DMS79 (cell line): ENCODE results near the gene TMEM273.

Experiments used
- DNase-seq: peaks from one replicate; lab custom pipeline; 2025; lab: John Stamatoyannopoulos, UW

Gene TMEM273

DNA sequence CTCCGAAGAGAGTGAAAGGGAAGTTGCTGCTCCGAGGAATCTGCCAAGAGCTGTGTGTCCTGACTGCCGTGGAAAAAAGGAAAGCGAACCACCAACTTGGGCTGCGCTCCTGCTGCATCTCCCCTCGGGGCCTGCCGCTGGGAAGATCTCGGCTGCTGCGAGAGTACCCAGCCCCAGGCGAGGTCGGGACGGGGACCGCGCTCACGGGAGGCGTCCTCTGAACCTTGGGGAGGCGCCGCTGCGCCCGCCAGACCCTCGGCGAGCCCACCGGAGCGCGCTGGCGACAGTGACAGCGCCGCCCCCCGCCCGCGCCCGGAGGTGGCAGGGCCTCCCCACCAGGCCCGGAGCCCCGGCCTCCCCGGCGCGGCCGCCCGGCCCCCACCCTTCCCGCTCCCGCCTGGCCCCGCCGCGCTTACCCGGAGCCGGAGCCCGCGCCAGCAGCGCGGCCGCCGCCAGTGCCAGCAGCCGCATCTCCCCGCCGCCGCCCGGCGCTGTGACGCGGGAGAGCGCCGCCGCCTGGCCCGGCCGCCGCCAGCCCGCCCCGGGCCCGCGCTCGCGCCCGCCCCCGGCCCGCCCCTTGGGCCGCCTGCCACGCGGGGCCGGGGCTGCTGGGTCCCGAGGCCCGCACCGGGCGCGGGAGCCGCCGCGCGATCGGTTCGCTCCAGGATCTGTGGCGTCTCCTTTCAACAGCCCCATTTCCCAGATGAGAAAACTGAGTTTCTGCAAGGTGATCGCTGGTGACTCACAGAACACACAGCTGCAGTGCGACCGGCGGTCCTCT, 73.0 kb downstream of the TMEM273 start, which contains the start of gene VSTM4:
TSS of gene VSTM4 (minus strand) at position 508 of the 781 bp plus-strand sequence. CDS start at position 471, 37 bp downstream.
- no peak for DNase-seq

DNA sequence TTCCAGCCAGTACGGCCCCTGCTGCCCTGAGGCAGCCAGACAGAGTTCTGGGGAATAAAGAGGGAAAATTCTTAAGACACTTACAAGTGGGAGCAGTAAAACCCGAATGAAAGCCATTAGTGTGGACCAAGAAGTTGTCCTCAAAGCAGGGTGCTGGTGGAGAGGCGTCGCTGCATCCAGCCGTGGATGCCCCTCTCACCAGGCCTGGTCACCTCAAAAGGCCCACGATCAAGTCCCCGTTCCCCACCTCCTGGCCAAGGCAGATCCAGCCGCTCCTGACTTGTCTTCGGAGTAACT, 73.5 kb downstream of the TMEM273 start:
- DNase-seq = no peak

DNA sequence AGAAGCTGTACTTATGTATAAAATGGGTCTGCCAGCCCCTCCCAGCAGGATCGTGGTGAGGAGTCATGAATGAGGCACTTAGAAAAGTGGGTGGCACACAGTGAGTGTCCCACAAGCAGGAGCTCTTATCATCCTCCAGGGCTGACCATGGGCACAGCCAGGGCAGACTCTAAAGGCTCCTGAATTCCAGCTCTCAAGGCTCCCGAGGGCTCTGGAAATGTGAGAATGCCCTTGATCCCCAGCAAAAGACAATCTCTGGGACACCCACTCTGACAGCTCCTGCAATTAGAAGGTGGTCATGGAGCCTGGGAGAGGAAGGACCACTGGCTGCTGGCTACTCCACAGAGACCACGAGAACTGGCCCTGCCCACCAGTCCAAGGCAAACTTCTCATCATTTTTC, 74.5 kb downstream of the TMEM273 start:
- no peak for DNase-seq

DNA sequence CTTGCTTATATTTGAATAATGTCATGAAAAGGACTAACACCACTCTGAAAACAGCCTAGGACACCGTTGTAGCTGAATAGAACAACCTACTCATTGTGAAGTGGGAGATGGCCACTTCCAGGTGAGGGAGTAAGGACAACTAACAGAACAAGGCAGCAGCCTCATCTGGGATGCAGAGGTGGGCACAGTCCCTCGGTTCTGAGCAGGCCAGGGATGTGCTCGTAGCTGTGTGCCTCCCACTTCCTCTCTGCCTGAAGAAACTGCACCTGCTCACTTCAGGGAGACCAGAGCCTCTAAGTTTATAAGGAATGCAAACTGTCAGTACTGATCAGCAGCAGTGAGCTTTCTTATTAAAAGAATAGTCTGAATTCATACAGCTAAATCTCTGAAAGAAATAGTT, 75.3 kb downstream of the TMEM273 start:
- no peak for DNase-seq

DNA sequence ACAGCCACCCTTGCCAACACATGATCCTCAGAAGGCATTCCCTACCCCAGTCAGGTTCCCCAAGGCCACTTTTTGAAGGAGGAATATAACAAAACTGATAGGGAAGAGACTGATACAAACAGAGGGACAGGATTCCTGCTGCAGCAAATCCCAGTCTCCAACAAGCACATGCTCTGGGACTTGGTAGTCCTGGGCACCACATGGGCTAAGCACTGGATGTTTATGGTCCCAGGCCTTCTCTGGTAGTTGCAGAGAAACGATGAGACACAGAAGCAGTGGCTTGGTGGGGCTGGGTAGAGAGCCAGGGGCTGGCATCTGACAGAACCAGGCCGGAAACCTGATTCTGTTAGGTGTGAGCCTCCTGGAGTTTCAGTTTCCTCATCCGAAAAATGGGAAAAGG, 76.1 kb downstream of the TMEM273 start:
- no peak for DNase-seq

DNA sequence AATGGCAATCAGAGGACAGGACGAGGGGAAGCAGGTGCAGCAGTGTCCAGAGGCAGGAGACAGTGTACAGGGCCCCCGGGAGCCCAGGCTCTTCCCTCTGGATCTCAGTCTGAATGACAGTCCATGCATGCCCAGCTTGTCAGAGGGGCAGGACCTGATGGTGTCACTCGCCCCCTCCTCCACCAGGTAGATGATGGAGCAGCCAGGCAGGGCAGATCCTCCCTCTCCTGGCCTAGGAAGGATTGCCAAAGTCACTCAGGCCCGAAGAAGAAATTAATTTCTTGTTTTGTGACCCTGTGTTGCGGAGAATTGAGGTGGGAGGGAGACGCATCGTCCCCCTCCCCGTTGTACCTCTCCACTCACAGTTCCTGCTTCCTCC, 76.9 kb downstream of the TMEM273 start:
- no peak for DNase-seq

DNA sequence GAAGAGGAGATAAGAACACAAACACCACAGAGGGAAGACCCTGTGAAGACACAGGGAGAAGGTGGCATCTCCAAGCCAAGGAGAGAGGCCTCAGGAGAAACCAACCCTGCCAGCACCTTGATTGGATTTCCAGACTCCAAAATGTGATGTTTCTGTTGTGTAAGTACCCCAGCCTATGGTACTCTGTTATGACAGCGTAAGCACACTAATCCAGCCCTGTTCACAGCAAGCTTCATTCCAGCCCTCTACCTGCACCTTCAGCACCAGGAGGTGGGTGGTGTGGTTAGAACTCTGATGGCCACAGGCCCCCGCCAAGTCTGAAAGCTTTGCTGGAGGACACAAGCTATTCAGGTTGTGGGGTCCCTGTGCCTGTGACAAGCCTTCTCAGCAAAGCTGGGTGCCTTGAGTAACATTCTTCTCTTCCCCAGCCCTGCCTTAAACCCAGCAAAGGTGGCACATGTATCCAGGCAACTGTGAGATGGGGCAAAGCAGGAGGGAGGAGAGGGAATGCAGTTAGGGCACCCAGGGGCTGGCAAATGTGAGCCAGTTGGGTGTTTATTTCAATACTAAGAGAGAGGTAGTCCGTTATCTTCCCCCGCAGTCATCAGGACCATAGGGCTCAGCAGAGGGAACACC, 77.4 kb downstream of the TMEM273 start:
- no peak for DNase-seq

DNA sequence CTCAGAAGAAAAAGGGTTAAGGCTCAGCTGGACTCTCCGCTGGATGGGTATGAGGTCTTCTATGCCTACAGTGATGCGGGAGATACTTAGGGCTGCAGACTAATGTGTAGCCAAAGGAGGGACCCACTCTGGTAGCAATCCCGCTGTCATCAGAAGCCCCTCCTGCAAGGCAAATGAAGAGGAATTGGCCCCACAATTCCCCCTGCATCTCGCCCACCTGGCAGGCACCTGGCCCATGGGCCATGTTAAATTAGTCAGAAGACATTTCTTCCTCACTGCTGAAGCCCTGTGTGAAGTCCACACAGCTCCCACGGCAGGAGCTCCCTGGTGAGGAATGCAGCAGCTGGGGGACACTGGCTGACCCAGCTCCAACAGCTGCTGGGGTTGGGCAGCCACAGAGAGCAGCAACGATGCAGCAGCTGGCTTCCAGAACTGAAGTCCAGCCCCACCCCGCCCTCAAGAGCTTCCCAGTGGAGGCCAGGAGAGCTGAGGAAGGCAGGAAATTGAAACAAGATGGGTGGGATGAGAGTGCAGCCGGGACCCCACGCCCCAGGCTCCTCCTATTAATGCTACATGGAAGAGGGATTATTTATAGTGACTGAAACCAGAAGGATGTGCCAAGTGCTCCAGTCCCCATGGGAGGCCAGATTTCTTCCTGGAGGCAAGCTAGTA, 78.4 kb downstream of the TMEM273 start:
- no peak for DNase-seq

DNA sequence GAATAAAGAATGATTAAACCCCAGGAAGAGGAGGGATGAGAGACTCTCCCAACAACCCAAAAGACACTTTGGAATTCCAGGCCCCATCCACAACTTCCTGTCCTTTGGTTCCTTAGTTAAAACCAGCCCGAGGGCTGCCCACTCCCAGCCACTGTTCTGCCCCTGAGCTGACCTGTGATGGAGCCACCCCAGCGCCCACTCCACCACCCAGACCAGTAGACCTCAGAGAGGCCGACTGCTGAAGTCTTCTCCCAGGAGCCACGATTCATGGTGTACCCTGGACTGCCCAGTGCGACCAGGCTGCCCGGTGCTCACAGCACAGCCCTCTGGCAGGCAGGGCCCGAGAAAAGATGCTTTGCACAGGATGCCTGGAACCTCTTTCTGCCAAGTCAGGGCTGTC, 79.5 kb downstream of the TMEM273 start:
- DNase-seq = no peak

DNA sequence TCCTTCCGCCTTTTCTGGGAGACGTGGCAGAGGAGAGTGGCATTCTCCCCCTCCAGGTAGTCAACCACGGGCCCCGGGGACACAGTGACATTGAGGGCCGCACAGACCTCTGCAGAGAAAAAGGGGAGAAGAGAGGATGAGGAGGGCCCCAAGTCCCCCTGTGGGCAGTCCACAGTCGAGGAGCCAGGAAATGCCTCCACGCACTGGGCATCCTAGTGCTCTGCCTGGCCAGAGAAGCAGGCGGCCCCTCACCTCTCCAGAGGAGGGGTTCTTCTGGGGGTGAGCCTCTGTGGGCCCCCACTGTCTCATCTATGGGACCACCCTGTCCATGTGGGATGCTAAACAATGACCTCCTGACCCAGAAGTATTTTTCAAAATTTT, 80.3 kb downstream of the TMEM273 start:
- no peak for DNase-seq

DNA sequence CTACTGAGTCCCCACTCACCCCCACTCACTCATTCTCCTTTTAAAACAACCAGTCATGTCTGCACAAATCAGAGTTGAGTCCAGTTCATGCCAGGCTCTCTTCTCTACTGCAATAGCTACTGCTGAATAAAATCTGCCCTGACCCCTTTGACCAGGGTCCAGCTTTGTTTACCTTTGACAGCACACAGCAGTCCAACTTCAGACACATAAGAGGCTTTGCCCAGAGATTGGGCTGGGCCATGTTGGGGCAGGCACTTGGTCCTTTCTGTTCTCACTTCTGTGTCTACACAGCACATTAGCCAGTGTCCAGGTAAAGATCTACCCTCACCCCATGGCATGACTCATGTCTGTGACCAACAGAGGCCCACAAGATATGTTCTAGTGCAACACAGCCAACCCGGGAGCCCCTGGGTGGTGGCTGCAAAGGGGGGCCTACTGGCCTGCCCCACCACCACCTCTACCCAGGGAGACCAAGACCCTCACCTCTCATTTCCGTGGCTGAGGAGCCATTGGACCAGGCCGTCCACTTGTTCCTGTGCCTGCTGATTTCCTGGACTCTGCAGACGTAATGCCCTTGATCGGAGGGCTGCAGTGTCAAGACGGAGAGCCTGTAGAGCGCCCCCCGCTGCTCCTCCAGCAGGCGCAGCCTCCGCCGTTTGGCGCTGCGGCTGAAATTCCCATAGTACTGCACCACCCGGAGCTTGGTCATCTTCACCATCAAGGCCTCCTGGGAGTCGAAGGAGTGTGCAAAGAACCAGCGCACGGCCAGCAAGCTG, 80.9 kb downstream of the TMEM273 start:
- DNase-seq = no peak

DNA sequence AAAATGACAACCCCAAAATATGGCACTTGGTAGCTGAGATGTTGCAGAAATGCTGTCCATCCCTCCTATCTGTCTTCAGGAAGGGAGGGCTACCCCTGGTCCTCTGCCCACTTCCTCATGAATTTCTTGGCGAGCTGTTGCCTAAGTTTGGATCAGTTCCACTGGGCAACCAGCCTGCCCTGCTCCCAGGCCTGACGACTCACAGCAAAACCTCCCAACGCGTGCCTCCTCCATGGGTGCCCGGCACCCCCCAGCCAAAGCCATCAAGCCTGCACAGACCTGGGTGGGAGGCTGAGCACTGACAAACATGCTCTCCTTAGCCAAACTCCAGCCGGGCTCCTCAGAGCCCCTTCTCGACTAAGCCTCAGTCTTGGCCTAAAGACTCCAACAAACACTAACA, 81.7 kb downstream of the TMEM273 start:
- DNase-seq = no peak

DNA sequence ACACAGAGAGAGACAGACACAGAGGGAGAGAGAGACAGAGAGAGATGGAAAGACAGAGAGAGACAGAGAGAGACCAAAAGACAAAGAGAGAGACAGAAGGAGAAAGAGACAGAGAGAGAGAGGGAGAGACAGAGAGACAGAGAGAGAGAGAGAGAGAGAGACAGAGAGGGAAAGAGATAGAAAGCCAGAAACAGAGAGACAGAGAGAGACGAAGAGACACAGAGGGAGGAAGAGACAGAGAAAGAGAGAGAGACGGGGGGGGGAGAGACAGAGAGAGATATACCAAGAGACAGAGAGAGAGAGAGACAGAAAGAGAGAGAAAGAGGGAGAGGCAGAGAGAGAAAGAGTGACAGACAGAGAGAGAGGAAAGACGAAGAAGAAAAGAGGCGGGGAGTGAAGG, 83.1 kb downstream of the TMEM273 start:
- no peak for DNase-seq
